ENCODE data around the gene PLA2R1.

Gene PLA2R1

DNA sequence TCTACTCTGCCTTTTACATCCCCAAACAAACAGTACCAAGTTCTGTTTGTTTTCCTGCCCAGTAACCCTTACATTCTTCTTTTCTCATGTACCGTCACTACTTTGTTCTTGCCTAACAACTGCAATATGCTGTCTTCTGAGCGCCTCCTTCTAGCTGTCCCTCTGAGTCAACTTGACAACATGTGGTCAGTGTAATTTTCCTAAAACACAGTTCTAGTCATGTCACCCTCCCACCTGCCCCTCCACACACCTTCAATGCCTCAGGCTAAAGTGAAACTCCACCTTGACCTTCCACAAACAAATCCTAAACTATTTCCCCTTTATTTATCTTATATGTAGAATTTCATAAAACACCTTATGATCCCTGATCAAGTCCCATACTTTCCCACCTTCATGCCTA, 139.9 kb downstream of the PLA2R1 start:
- Histone ChIP-seq H3K23ac (ENCODE audit: low read depth, low read length, poor library complexity) (no peak overlapping the region), H2BK15ac (ENCODE audit: low read length) (no peak overlapping the region), H3K27ac (replicated peaks; ENCODE audit: low read length) (no peak overlapping the region), H4K8ac (ENCODE audit: low read depth, low read length) (no peak overlapping the region), H3K36me3 (replicated peaks in 1 of 2; ENCODE audit: control insufficient read depth in 2 of 2, insufficient read depth in 2 of 2, low read length in 2 of 2) (no peaks in the 10 kb centered on the region), H3K4me3 (ENCODE audit: low read length in 2 of 2) (no peak overlapping the region), H3K9ac (ENCODE audit: low read depth, low read length, poor library complexity) (no peak overlapping the region), H2BK12ac (ENCODE audit: low read length) (no peak overlapping the region), H3K9me3 (replicated peaks in 1 of 2; ENCODE audit: control insufficient read depth in 2 of 2, insufficient read depth in 1 of 2, low read depth in 1 of 2, low read length in 2 of 2) (no peaks in the 10 kb centered on the region), H2BK5ac (ENCODE audit: low read length) (no peak overlapping the region), H3K79me1 (ENCODE audit: low read depth, low read length) (no peaks in the 10 kb centered on the region), H3K18ac (ENCODE audit: low read length) (no peak overlapping the region), H3K4me2 (ENCODE audit: insufficient read depth, low read length, poor library complexity, severe bottlenecking) (no peak overlapping the region), H2AK5ac (ENCODE audit: low read depth, low read length) (no peak overlapping the region), H2AFZ (ENCODE audit: low read length) (peak overlapping the region; percentile 85), H3K4me1 (ENCODE audit: control insufficient read depth in 2 of 2, insufficient read depth in 1 of 2, low read depth in 1 of 2, low read length in 2 of 2) (no peaks in the 10 kb centered on the region), H4K91ac (ENCODE audit: low read depth, low read length, poor library complexity) (no peak overlapping the region), H3K4ac (ENCODE audit: low read length) (no peak overlapping the region), H2BK120ac (ENCODE audit: low read depth, low read length) (no peak overlapping the region), H3K14ac (ENCODE audit: low read length) (no peak overlapping the region), H3K27me3 (ENCODE audit: control insufficient read depth in 3 of 3, insufficient read depth in 3 of 3, low read depth in 1 of 3, low read length in 3 of 3) (peaks cover 0 to 17% (median 0%) of the 10 kb centered on the region in 3 experiments)
- WGBS, 2 donors (ENCODE audit: extremely low coverage in 2 of 2, insufficient read length in 2 of 2, insufficient replicate concordance in 1 of 2): no CpG with 5 or more reads among the region's 2 CpGs
- DNase-seq (ENCODE audit: low spot score): no peak

DNA sequence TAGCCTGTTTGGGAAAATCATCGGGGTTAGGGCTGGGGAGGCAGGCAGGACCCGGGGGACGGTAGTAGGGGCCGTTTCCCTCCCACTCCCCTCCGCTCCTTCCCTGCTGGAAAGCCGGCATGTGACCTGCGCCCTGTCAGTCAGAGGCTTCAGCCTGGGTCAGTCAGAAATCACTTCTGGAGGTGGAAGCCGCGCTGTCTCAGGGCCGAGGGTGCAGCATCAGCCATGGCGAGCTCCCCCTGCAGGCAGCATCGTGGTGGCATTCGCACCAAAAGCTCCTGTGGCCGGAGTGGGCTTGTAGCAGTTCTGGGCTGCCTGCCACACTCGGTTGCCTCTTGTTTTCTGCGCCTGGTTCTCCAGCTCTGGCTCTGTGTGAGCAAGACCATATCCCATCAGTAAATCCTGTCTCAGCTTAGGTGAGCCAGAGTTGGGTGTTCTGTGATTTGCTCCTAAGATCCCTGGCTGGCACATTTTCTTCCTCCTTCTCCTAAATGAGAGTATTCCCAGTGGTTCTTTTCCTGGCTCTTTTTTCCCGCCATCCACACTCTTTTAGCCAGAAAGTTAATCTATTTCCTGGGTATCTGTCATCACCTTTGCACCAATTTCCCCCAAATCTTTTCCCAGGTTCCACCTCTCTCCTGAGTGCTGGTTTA, 140.5 kb downstream of the PLA2R1 start:
- Histone ChIP-seq H2AK5ac (ENCODE audit: low read depth, low read length) (no peak overlapping the region), H2BK5ac (ENCODE audit: low read length) (no peak overlapping the region), H3K23ac (ENCODE audit: low read depth, low read length, poor library complexity) (no peak overlapping the region), H3K14ac (ENCODE audit: low read length) (no peak overlapping the region), H3K9me3 (replicated peaks in 1 of 2; ENCODE audit: control insufficient read depth in 2 of 2, insufficient read depth in 1 of 2, low read depth in 1 of 2, low read length in 2 of 2) (no peaks in the 10 kb centered on the region), H3K18ac (ENCODE audit: low read length) (peak overlapping the region; percentile 3), H2AFZ (ENCODE audit: low read length) (peak overlapping the region; percentile 85), H3K4me1 (ENCODE audit: control insufficient read depth in 2 of 2, insufficient read depth in 1 of 2, low read depth in 1 of 2, low read length in 2 of 2) (no peaks in the 10 kb centered on the region), H4K91ac (ENCODE audit: low read depth, low read length, poor library complexity) (no peak overlapping the region), H2BK12ac (ENCODE audit: low read length) (no peak overlapping the region), H3K27ac (replicated peaks; ENCODE audit: low read length) (no peak overlapping the region), H3K4ac (ENCODE audit: low read length) (no peak overlapping the region), H2BK120ac (ENCODE audit: low read depth, low read length) (no peak overlapping the region), H3K27me3 (ENCODE audit: control insufficient read depth in 3 of 3, insufficient read depth in 3 of 3, low read depth in 1 of 3, low read length in 3 of 3) (peaks cover 0 to 17% (median 0%) of the 10 kb centered on the region in 3 experiments), H2BK15ac (ENCODE audit: low read length) (no peak overlapping the region), H4K8ac (ENCODE audit: low read depth, low read length) (no peak overlapping the region), H3K79me1 (ENCODE audit: low read depth, low read length) (no peaks in the 10 kb centered on the region), H3K4me3 (ENCODE audit: low read length in 2 of 2) (no peak overlapping the region), H3K36me3 (replicated peaks in 1 of 2; ENCODE audit: control insufficient read depth in 2 of 2, insufficient read depth in 2 of 2, low read length in 2 of 2) (no peaks in the 10 kb centered on the region), H3K9ac (ENCODE audit: low read depth, low read length, poor library complexity) (no peak overlapping the region), H3K4me2 (ENCODE audit: insufficient read depth, low read length, poor library complexity, severe bottlenecking) (peak overlapping the region; percentile 32)
- peak; percentile 67 for DNase-seq (ENCODE audit: low spot score)
- no CpG with 5 or more reads among the region's 17 CpGs for WGBS, 2 donors (ENCODE audit: extremely low coverage in 2 of 2, insufficient read length in 2 of 2, insufficient replicate concordance in 1 of 2)

- Histone ChIP-seq H2BK5ac (ENCODE audit: low read length) (no peak overlapping the region), H3K79me1 (ENCODE audit: low read depth, low read length) (no peaks in the 10 kb centered on the region), H4K91ac (ENCODE audit: low read depth, low read length, poor library complexity) (no peak overlapping the region), H3K27me3 (ENCODE audit: control insufficient read depth in 3 of 3, insufficient read depth in 3 of 3, low read depth in 1 of 3, low read length in 3 of 3) (peaks cover 0 to 11% (median 0%) of the 10 kb centered on the region in 3 experiments), H3K36me3 (replicated peaks in 1 of 2; ENCODE audit: control insufficient read depth in 2 of 2, insufficient read depth in 2 of 2, low read length in 2 of 2) (no peaks in the 10 kb centered on the region), H3K4me1 (ENCODE audit: control insufficient read depth in 2 of 2, insufficient read depth in 1 of 2, low read depth in 1 of 2, low read length in 2 of 2) (no peaks in the 10 kb centered on the region), H3K9ac (ENCODE audit: low read depth, low read length, poor library complexity) (no peak overlapping the region), H3K14ac (ENCODE audit: low read length) (no peak overlapping the region), H4K8ac (ENCODE audit: low read depth, low read length) (no peak overlapping the region), H2AFZ (ENCODE audit: low read length) (no peak overlapping the region), H2BK120ac (ENCODE audit: low read depth, low read length) (no peak overlapping the region), H3K4ac (ENCODE audit: low read length) (no peak overlapping the region), H3K4me2 (ENCODE audit: insufficient read depth, low read length, poor library complexity, severe bottlenecking) (no peak overlapping the region), H3K9me3 (replicated peaks in 1 of 2; ENCODE audit: control insufficient read depth in 2 of 2, insufficient read depth in 1 of 2, low read depth in 1 of 2, low read length in 2 of 2) (no peaks in the 10 kb centered on the region), H3K4me3 (ENCODE audit: low read length in 2 of 2) (no peak overlapping the region), H3K27ac (replicated peaks; ENCODE audit: low read length) (no peak overlapping the region), H2AK5ac (ENCODE audit: low read depth, low read length) (no peak overlapping the region), H2BK15ac (ENCODE audit: low read length) (no peak overlapping the region), H3K18ac (ENCODE audit: low read length) (no peak overlapping the region), H3K23ac (ENCODE audit: low read depth, low read length, poor library complexity) (no peak overlapping the region), H2BK12ac (ENCODE audit: low read length) (no peak overlapping the region)
- no peak for DNase-seq (ENCODE audit: low spot score)
- WGBS, 2 donors (ENCODE audit: extremely low coverage in 2 of 2, insufficient read length in 2 of 2, insufficient replicate concordance in 1 of 2): no CpG with 5 or more reads among the region's 2 CpGs
These were observed 145.9 kb downstream of the PLA2R1 start for GRCh38 chr2:159916511-159916910.

- no peak overlapping the region for H3K4ac ChIP-seq (ENCODE audit: low read length)
- no peak overlapping the region for H2AFZ ChIP-seq (ENCODE audit: low read length)
- no peaks in the 10 kb centered on the region for H3K79me1 ChIP-seq (ENCODE audit: low read depth, low read length)
- H3K9me3 ChIP-seq (replicated peaks in 1 of 2; ENCODE audit: control insufficient read depth in 2 of 2, insufficient read depth in 1 of 2, low read depth in 1 of 2, low read length in 2 of 2): no peaks in the 10 kb centered on the region
- H3K4me1 ChIP-seq (ENCODE audit: control insufficient read depth in 2 of 2, insufficient read depth in 1 of 2, low read depth in 1 of 2, low read length in 2 of 2): no peaks in the 10 kb centered on the region
- H2BK15ac ChIP-seq (ENCODE audit: low read length): no peak overlapping the region
- H3K27ac ChIP-seq (replicated peaks; ENCODE audit: low read length): no peak overlapping the region
- no peak for DNase-seq (ENCODE audit: low spot score)
- H4K91ac ChIP-seq (ENCODE audit: low read depth, low read length, poor library complexity): no peak overlapping the region
- no peaks in the 10 kb centered on the region for H3K36me3 ChIP-seq (replicated peaks in 1 of 2; ENCODE audit: control insufficient read depth in 2 of 2, insufficient read depth in 2 of 2, low read length in 2 of 2)
- no peak overlapping the region for H2AK5ac ChIP-seq (ENCODE audit: low read depth, low read length)
- no CpG with 5 or more reads among the region's 2 CpGs for WGBS, 2 donors (ENCODE audit: extremely low coverage in 2 of 2, insufficient read length in 2 of 2, insufficient replicate concordance in 1 of 2)
- H3K14ac ChIP-seq (ENCODE audit: low read length): no peak overlapping the region
- H2BK12ac ChIP-seq (ENCODE audit: low read length): no peak overlapping the region
- H2BK120ac ChIP-seq (ENCODE audit: low read depth, low read length): no peak overlapping the region
- no peak overlapping the region for H3K23ac ChIP-seq (ENCODE audit: low read depth, low read length, poor library complexity)
- H2BK5ac ChIP-seq (ENCODE audit: low read length): no peak overlapping the region
- H3K9ac ChIP-seq (ENCODE audit: low read depth, low read length, poor library complexity): no peak overlapping the region
- no peak overlapping the region for H4K8ac ChIP-seq (ENCODE audit: low read depth, low read length)
- peaks cover 0 to 4% (median 0%) of the 10 kb centered on the region in 3 experiments for H3K27me3 ChIP-seq (ENCODE audit: control insufficient read depth in 3 of 3, insufficient read depth in 3 of 3, low read depth in 1 of 3, low read length in 3 of 3)
- H3K4me2 ChIP-seq (ENCODE audit: insufficient read depth, low read length, poor library complexity, severe bottlenecking): no peak overlapping the region
- H3K18ac ChIP-seq (ENCODE audit: low read length): no peak overlapping the region
- no peak overlapping the region for H3K4me3 ChIP-seq (ENCODE audit: low read length in 2 of 2)
These were observed 148.5 kb downstream of the PLA2R1 start for GRCh38 chr2:159913900-159914299.

All from neuronal stem cell (in vitro differentiated cells).